K562 (cell line): ENCODE measurements around the gene IGF2R. TPM values are rescaled to one million over a fixed set of nuclear protein-coding genes. Genes with fewer than 3 reads are reported as not detected.

Experiments used
- ATAC-seq: fragments of 200-7000 bp; cut with Tn5 transposase; 3 replicates; pipeline ENCODE4 v1.9.1; 2020; ENCODE audit warnings: moderate library complexity
- BruUV-seq: library from RNA; stranded (reverse); fragments of 400-500 nt; replicated peaks from 2 replicates; lab custom pipeline; 2021; lab: Mats Ljungman, UMichigan
- CTCF ChIA-PET: fragments of 300-600 bp; formaldehyde crosslinking; extraction: SDS; loops from one replicate; lab custom pipeline; 2021; ENCODE audit warnings: low intra/inter-chr PET ratio; lab: Yijun Ruan, JAX
- POLR2A ChIA-PET: fragments of 300-600, 350-650 bp; sonication (Branson Sonifier 250); formaldehyde crosslinking; extraction: SDS; loops from one replicate; lab custom pipeline; 2021; ENCODE audit warnings: antibody characterized with exemption, inconsistent platforms; lab: Yijun Ruan, JAX
- DNase-seq, 4 experiments: peaks; one replicate each; pipeline versions ENCODE4 v3.0.0 to v3.0.0-alpha.2; 2011 to 2018; ENCODE audit warnings: low spot score in 3 of 4, mixed read lengths in 3 of 4; ENCODE audit errors: extremely low read depth in 1 of 4
- FAIRE-seq: peaks from 2 replicates; lab custom pipeline; 2011; peaks lifted over from hg19 to GRCh38; lab: Jason Lieb, UNC
- H2AFZ ChIP-seq: 2 replicates; pipeline ENCODE4 v1.6.0; 2011; ENCODE audit warnings: low read depth, low read length, control low read depth, inconsistent platforms
- H3K27ac ChIP-seq: fragments of 200-600 bp; 3 replicates; pipeline ENCODE4 v1.8.0; 2011; ENCODE audit warnings: low read depth, mild to moderate bottlenecking, control low read depth, inconsistent platforms, low read length, moderate library complexity, mixed read lengths; ENCODE audit errors: extremely low read depth
- H3K27me3 ChIP-seq, 2 experiments: fragments of 300-600 bp in 1 of 2; 2 replicates in 1 of 2; 3 replicates in 1 of 2; pipeline versions ENCODE4 v1.6.0 to v1.8.0; 2011; ENCODE audit warnings: inconsistent platforms in 2 of 2, low read length in 2 of 2, mild to moderate bottlenecking in 1 of 2, mixed read lengths in 1 of 2, moderate library complexity in 1 of 2; ENCODE audit not compliant: control insufficient read depth in 2 of 2, insufficient read depth in 2 of 2
- H3K36me3 ChIP-seq: fragments of 300-600 bp; 3 replicates; pipeline ENCODE4 v1.8.0; 2011; ENCODE audit warnings: mild to moderate bottlenecking, low read length, inconsistent platforms; ENCODE audit not compliant: control insufficient read depth, insufficient read depth
- H3K4me1 ChIP-seq, 2 experiments: fragments of 200-600 bp in 1 of 2; replicated peaks in 1 of 2; 2 replicates in 1 of 2; 3 replicates in 1 of 2; pipeline versions ENCODE4 v1.5.1 to v1.8.0; 2011; ENCODE audit warnings: inconsistent platforms in 2 of 2, low read length in 2 of 2, mild to moderate bottlenecking in 1 of 2, mixed read lengths in 1 of 2, moderate library complexity in 1 of 2; ENCODE audit not compliant: control insufficient read depth in 2 of 2, insufficient read depth in 2 of 2
- H3K4me2 ChIP-seq: 2 replicates; pipeline ENCODE4 v1.6.1; 2011; ENCODE audit warnings: low read length, control low read depth, inconsistent platforms, mixed read lengths; ENCODE audit not compliant: insufficient read depth
- H3K4me3 ChIP-seq: fragments of 200-600 bp; sonication (generic), shearing (Covaris generic); 2 replicates; pipeline ENCODE4 v1.5.1; 2016; ENCODE audit warnings: control low read depth, inconsistent platforms
- H3K79me2 ChIP-seq: fragments of 200-600 bp; 3 replicates; pipeline ENCODE4 v1.8.0; 2011; ENCODE audit warnings: low read length, inconsistent platforms; ENCODE audit not compliant: control insufficient read depth, insufficient read depth
- H3K9ac ChIP-seq, 2 experiments: 2 replicates each; pipeline versions ENCODE4 v1.6.0 to v1.6.1; 2011; ENCODE audit warnings: low read depth in 2 of 2, low read length in 2 of 2, control low read depth in 1 of 2, inconsistent platforms in 1 of 2, mild to moderate bottlenecking in 1 of 2, mixed read lengths in 1 of 2; ENCODE audit not compliant: insufficient read depth in 1 of 2
- H3K9me1 ChIP-seq: one replicate; pipeline ENCODE4 v1.6.0; 2011; ENCODE audit warnings: inconsistent platforms, mild to moderate bottlenecking, low read length, moderate library complexity; ENCODE audit not compliant: control insufficient read depth, insufficient read depth
- H3K9me3 ChIP-seq: replicated peaks from 2 replicates; pipeline ENCODE4 v1.5.1; 2011; ENCODE audit warnings: low read depth, low read length, inconsistent platforms; ENCODE audit not compliant: control insufficient read depth, insufficient read depth
- H4K20me1 ChIP-seq: replicated peaks from 2 replicates; pipeline ENCODE4 v1.6.1; 2011; ENCODE audit warnings: low read length, inconsistent platforms, mixed read lengths; ENCODE audit not compliant: control insufficient read depth, insufficient read depth
- BRF1 ChIP-seq: IDR thresholded peaks from 3 replicates; pipeline ENCODE4 v1.6.1; 2011; ENCODE audit warnings: borderline replicate concordance, mild to moderate bottlenecking; ENCODE audit not compliant: insufficient read length; ENCODE audit errors: extremely low read depth
- HNRNPLL ChIP-seq: fragments of 200-400 bp; formaldehyde crosslinking; IDR thresholded peaks from 2 replicates; pipeline ENCODE4 v1.6.1; 2017; ENCODE audit warnings: low read length, low read depth, mild to moderate bottlenecking; ENCODE audit not compliant: poor library complexity, severe bottlenecking
- JUND ChIP-seq, 2 experiments: IDR thresholded peaks; 2 replicates in 1 of 2; 3 replicates in 1 of 2; pipeline ENCODE4 v1.6.1; 2011; ENCODE audit warnings: borderline replicate concordance in 2 of 2, low read depth in 2 of 2, low read length in 2 of 2, improper control_type of control experiment in 1 of 2, missing biosample characterization in 1 of 2, missing genetic modification characterization in 1 of 2, missing genetic modification reagents in 1 of 2
- NFIC ChIP-seq: fragments of 450-650 bp; IDR thresholded peaks from 2 replicates; pipeline ENCODE4 v1.6.1; 2017; ENCODE audit warnings: mild to moderate bottlenecking, inconsistent platforms
- NONO ChIP-seq, 2 experiments: fragments of 200-400 bp in 1 of 2; fragments of 450-650 bp in 1 of 2; formaldehyde crosslinking in 1 of 2; IDR thresholded peaks; 2 replicates each; pipeline ENCODE4 v1.6.1; 2017; ENCODE audit warnings: low read depth in 2 of 2, mild to moderate bottlenecking in 2 of 2, moderate library complexity in 2 of 2, low read length in 1 of 2
- POLR2A ChIP-seq: fragments of 450-650 bp; conservative IDR thresholded peaks from 2 replicates; pipeline ENCODE4 v1.6.1; 2016
- PTTG1 ChIP-seq: fragments of 450-650 bp; IDR thresholded peaks from 2 replicates; pipeline ENCODE4 v1.6.1; 2016; ENCODE audit warnings: low read depth, mild to moderate bottlenecking, missing genetic modification characterization, missing compliant biosample characterization
- SAFB2 ChIP-seq: fragments of 200-400 bp; formaldehyde crosslinking; IDR thresholded peaks from 2 replicates; pipeline ENCODE4 v1.6.1; 2018; ENCODE audit warnings: borderline replicate concordance, low read length, low read depth, moderate library complexity; ENCODE audit not compliant: severe bottlenecking
- SETDB1 ChIP-seq: IDR thresholded peaks from one replicate; pipeline ENCODE4 v1.6.1; 2012; ENCODE audit warnings: low read length, control low read depth, inconsistent platforms
- SIX5 ChIP-seq, 2 experiments: IDR thresholded peaks; 2 replicates each; pipeline ENCODE4 v1.6.1; 2011; ENCODE audit warnings: low read length in 2 of 2, borderline replicate concordance in 1 of 2, low read depth in 1 of 2, mild to moderate bottlenecking in 1 of 2, moderate library complexity in 1 of 2; ENCODE audit not compliant: insufficient read depth in 1 of 2
- STAT5A ChIP-seq: IDR thresholded peaks from 2 replicates; pipeline ENCODE4 v1.6.1; 2012; ENCODE audit warnings: low read length, inconsistent platforms, borderline replicate concordance
- ZBTB5 ChIP-seq: fragments of 450-650 bp; IDR thresholded peaks from 2 replicates; pipeline ENCODE4 v1.6.1; 2017; ENCODE audit warnings: antibody characterized with exemption
- ZNF212 ChIP-seq: fragments of 450-650 bp; formaldehyde crosslinking; IDR thresholded peaks from 2 replicates; pipeline ENCODE4 v1.4.0; 2020; ENCODE audit warnings: mild to moderate bottlenecking
- ZNF3 ChIP-seq: fragments of 250-450 bp; sonication (Bioruptor Pico); IDR thresholded peaks from 2 replicates; pipeline ENCODE4 v1.5.0; 2021; ENCODE audit warnings: mild to moderate bottlenecking, moderate library complexity
- ZNF384 ChIP-seq: IDR thresholded peaks from 2 replicates; pipeline ENCODE4 v1.6.1; 2012; ENCODE audit warnings: low read depth, low read length, improper control_type of control experiment
- WGBS: fragments of 100-300 bp; shearing (Covaris generic); methylation state at CpG from one replicate; pipeline ENCODE4 v1.1.6; 2016; ENCODE audit warnings: low coverage, mixed read lengths; ENCODE audit not compliant: insufficient coverage; ENCODE audit errors: missing lambda C conversion rate; 5-methylcytosine and 5-hydroxymethylcytosine counted together
- in situ Hi-C: fragments of 300-500 bp; cut with MboI; formaldehyde crosslinking; loops from 4 replicates; pipeline ENCODE4 v1.15.0; 2018; ENCODE audit warnings: inconsistent platforms, mixed read lengths
- intact Hi-C: fragments of 100-400 bp; cut with micrococcal nuclease; formaldehyde crosslinking; loops from 2 replicates; pipeline ENCODE4 v1.14.2; 2022
- polyA plus RNA-seq, 8 experiments: library from polyadenylated mRNA; depleted of rRNA in 4 of 8; stranded (reverse) in 5 of 8; unstranded in 3 of 8; fragments of >200 nt; fragmentation: Nextera tagmentation in 2 of 8; fragmentation: Illumina TruSeq in 1 of 8; extraction: Ambion mirVana in 2 of 8; extraction: Trizol in 1 of 8; gene quantifications; 2 replicates each; pipeline versions ENCODE4 v1.2.1 to v1.2.3, GENCODE V29; 2011 to 2014; ENCODE audit warnings: inconsistent platforms in 1 of 8, missing spikeins in 1 of 8
- total RNA-seq, 7 experiments: library from RNA; depleted of rRNA in 6 of 7; stranded (reverse); fragments of >200 nt in 6 of 7; fragmentation: Illumina TruSeq in 2 of 7; extraction: Trizol in 2 of 7; gene quantifications; 2 replicates each; pipeline versions ENCODE4 v1.2.1 to v1.2.3, GENCODE V29; 2011 to 2021; ENCODE audit warnings: low replicate concordance in 1 of 7

IGF2R gene
- total and polyA plus RNA-seq, 9 of the 15 experiments (the other 6 are each of a cell fraction or from before 2014, with no cell fraction given), result 3.5 to 92.3 (median 34.5) TPM

GRCh38 chr6:160077024-160077423, 108.1 kb downstream of the IGF2R start:
- H3K9me1 ChIP-seq, result no peaks in the 10 kb centered on the region
- no peaks in the 10 kb centered on the region for H3K4me1 ChIP-seq
- H3K9ac ChIP-seq, result no peak overlapping the region
- no peak for ATAC-seq
- BruUV-seq, result no TSS peak
- ChIA-PET CTCF (no interaction called here), POLR2A (interaction anchor here (1.2 to 1.7 kb wide), 2 partner anchors 11 to 21 kb away, joined by 4 to 5 read pairs; no protein-coding TSS in a partner anchor)
- DNase-seq, result no peak
- 95% methylated on average over 5 of the region's 5 CpGs for WGBS
- intact Hi-C loops (no loop called here), in situ Hi-C loops (no loop called here)
- no peaks in the 10 kb centered on the region for H4K20me1 ChIP-seq
- TF ChIP-seq POLR2A (0 out of 2 replicates have a peak, but pooled peaks have one; percentile 15), BRF1 (no peak), JUND (IDR thresholded peaks at IDR 0.05; ENCODE audit: borderline replicate concordance, low read depth, low read length) (no peak), JUND (tag; IDR thresholded peaks at IDR 0.05; ENCODE audit: borderline replicate concordance, low read depth, low read length) (no peak)
- no peak for FAIRE-seq
- H3K27me3 ChIP-seq, result no peaks in the 10 kb centered on the region
- H2AFZ ChIP-seq, result no peak overlapping the region
- no peak overlapping the region for H3K4me2 ChIP-seq
- H3K36me3 ChIP-seq, result peaks cover 98% of the 10 kb centered on the region
- H3K4me3 ChIP-seq, result no peak overlapping the region
- H3K79me2 ChIP-seq, result no peaks in the 10 kb centered on the region
- H3K9me3 ChIP-seq, result no peaks in the 10 kb centered on the region
- H3K27ac ChIP-seq, result no peak overlapping the region

- no peaks in the 10 kb centered on the region for H3K9me3 ChIP-seq
- WGBS, result 85% methylated on average over 2 of the region's 2 CpGs
- FAIRE-seq (no peak), ATAC-seq (no peak), DNase-seq (no peak)
- H3K79me2 ChIP-seq, result no peaks in the 10 kb centered on the region
- H3K27ac ChIP-seq, result no peak overlapping the region
- ChIA-PET CTCF (no interaction called here), POLR2A (interaction anchor here (1.7 kb wide), 1 partner anchor 11 kb away, joined by 4 read pairs; no protein-coding TSS in a partner anchor)
- no peak overlapping the region for H3K4me2 ChIP-seq
- H3K27me3 ChIP-seq, result no peaks in the 10 kb centered on the region
- peaks cover 96% of the 10 kb centered on the region for H3K36me3 ChIP-seq
- H3K4me1 ChIP-seq, result no peaks in the 10 kb centered on the region
- H2AFZ ChIP-seq, result no peak overlapping the region
- H3K9ac ChIP-seq, result no peak overlapping the region
- H3K4me3 ChIP-seq, result no peak overlapping the region
- no TSS peak for BruUV-seq
- H3K9me1 ChIP-seq, result no peaks in the 10 kb centered on the region
- intact Hi-C loops, result no loop called here
- in situ Hi-C loops, result no loop called here
- H4K20me1 ChIP-seq, result no peaks in the 10 kb centered on the region
- TF ChIP-seq ZNF212 (CRISPR knock-in tag), result no peak
- TF ChIP-seq SIX5 (IDR thresholded peaks at IDR 0.05; ENCODE audit: borderline replicate concordance in 1 of 2, insufficient read depth in 1 of 2, low read depth in 1 of 2, low read length in 2 of 2), result no peak
- TF ChIP-seq SAFB2, result no peak
- no peak for TF ChIP-seq HNRNPLL
- TF ChIP-seq ZNF3 (CRISPR knock-in tag), result no peak
- TF ChIP-seq NFIC, result no peak
- TF ChIP-seq SETDB1, result no peak
- no peak for TF ChIP-seq STAT5A
- no peak for TF ChIP-seq PTTG1 (tag)
- TF ChIP-seq ZNF384, result no peak
- TF ChIP-seq NONO (IDR thresholded peaks at IDR 0.05; ENCODE audit: low read depth in 2 of 2, low read length in 1 of 2), result no peak
- TF ChIP-seq ZBTB5, result no peak
These were observed 108.6 kb downstream of the IGF2R start for GRCh38 chr6:160077526-160077925.
